Activated B cell treated with CpG ODN at 0.5 μM for 24 hours (primary cell): Measurements from ENCODE around the gene ABCA10. TPM values are rescaled to one million over a fixed set of nuclear protein-coding genes. Genes with fewer than 3 reads are reported as not detected.

ENCODE experiments used
- ATAC-seq: fragments of 200-7000 bp; cut with Tn5 transposase; one replicate; pipeline ENCODE4 v1.10.0; 2021; ENCODE audit warnings: low read depth, mild to moderate bottlenecking, moderate library complexity
- CTCF ChIA-PET: fragments of 350-600 bp; sonication (Branson Sonifier 250); formaldehyde crosslinking; loops from one replicate; lab custom pipeline; 2021; ENCODE audit warnings: antibody characterized with exemption; lab: Charles Lee
- POLR2A ChIA-PET: fragments of 350-600 bp; sonication (Branson Sonifier 250); formaldehyde crosslinking; loops from one replicate; lab custom pipeline; 2021; ENCODE audit warnings: antibody characterized with exemption; lab: Charles Lee
- DNase-seq: peaks from one replicate; pipeline ENCODE4 v3.0.0; 2022
- H3K27ac Mint-ChIP-seq: one replicate; pipeline ENCODE4 v1.8.0; 2020; ENCODE audit warnings: mixed read lengths
- H3K27me3 Mint-ChIP-seq: one replicate; pipeline ENCODE4 v1.8.0; 2021; ENCODE audit warnings: mixed read lengths
- H3K36me3 Mint-ChIP-seq: one replicate; pipeline ENCODE4 v1.8.0; 2021; ENCODE audit warnings: low read depth, mixed read lengths
- H3K4me1 Mint-ChIP-seq: one replicate; pipeline ENCODE4 v1.8.0; 2021; ENCODE audit warnings: mixed read lengths
- H3K4me3 Mint-ChIP-seq: one replicate; pipeline ENCODE4 v1.8.0; 2020; ENCODE audit warnings: mild to moderate bottlenecking, mixed read lengths
- H3K9me3 Mint-ChIP-seq: one replicate; pipeline ENCODE4 v1.8.0; 2020; ENCODE audit warnings: mixed read lengths
- intact Hi-C: fragments of 100-400 bp; cut with micrococcal nuclease; formaldehyde crosslinking; loops from one replicate; pipeline ENCODE4 v1.15.1; 2024
- total RNA-seq: library from RNA; stranded (reverse); gene quantifications from 2 replicates; pipeline ENCODE4 v1.2.3, GENCODE V29; 2022
- TF ChIP-seq, protein P1 (sequence below): fragments of 200-600 bp; IDR thresholded peaks from one replicate; pipeline ENCODE4 v1.8.0; 2022; ENCODE audit warnings: antibody characterized with exemption, mild to moderate bottlenecking

ABCA10 gene
- total RNA-seq, 1 donor from 2014 or later = 1.8 TPM

GRCh38 chr17:69122065-69122464 is 106.6 kb downstream of the ABCA10 start:
- ChIA-PET POLR2A (no interaction called here), CTCF (no interaction called here)
- Mint-ChIP-seq H3K9me3 (no peaks in the 10 kb centered on the region), H3K36me3 (no peaks in the 10 kb centered on the region), H3K27ac (no peak overlapping the region), H3K4me3 (no peak overlapping the region), H3K27me3 (no peaks in the 10 kb centered on the region), H3K4me1 (peaks cover 23% of the 10 kb centered on the region)
- TF ChIP-seq, protein P1, sequence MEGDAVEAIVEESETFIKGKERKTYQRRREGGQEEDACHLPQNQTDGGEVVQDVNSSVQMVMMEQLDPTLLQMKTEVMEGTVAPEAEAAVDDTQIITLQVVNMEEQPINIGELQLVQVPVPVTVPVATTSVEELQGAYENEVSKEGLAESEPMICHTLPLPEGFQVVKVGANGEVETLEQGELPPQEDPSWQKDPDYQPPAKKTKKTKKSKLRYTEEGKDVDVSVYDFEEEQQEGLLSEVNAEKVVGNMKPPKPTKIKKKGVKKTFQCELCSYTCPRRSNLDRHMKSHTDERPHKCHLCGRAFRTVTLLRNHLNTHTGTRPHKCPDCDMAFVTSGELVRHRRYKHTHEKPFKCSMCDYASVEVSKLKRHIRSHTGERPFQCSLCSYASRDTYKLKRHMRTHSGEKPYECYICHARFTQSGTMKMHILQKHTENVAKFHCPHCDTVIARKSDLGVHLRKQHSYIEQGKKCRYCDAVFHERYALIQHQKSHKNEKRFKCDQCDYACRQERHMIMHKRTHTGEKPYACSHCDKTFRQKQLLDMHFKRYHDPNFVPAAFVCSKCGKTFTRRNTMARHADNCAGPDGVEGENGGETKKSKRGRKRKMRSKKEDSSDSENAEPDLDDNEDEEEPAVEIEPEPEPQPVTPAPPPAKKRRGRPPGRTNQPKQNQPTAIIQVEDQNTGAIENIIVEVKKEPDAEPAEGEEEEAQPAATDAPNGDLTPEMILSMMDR = no peak
- intact Hi-C loops = no loop called here
- ATAC-seq = no peak
- DNase-seq = no peak

GRCh38 chr17:69117855-69118784 is 110.5 kb downstream of the ABCA10 start:
- Mint-ChIP-seq H3K36me3 (no peaks in the 10 kb centered on the region), H3K9me3 (no peaks in the 10 kb centered on the region), H3K4me3 (peak overlapping the region; percentile 42), H3K27ac (peak overlapping the region; percentile 79), H3K4me1 (peaks cover 49% of the 10 kb centered on the region), H3K27me3 (no peaks in the 10 kb centered on the region)
- ATAC-seq (peak; percentile 41), DNase-seq (no peak)
- intact Hi-C loops = loop anchor here (1.0 to 5.0 kb wide), 7 partner anchors 25 to 1301 kb away; partner anchors contain the start of gene ABCA5
- CTCF ChIA-PET = no interaction called here
- POLR2A ChIA-PET = no interaction called here
- TF ChIP-seq, protein P1 = no peak

GRCh38 chr17:69111794-69112193 is 116.8 kb downstream of the ABCA10 start:
- H3K4me1 Mint-ChIP-seq = peaks cover 39% of the 10 kb centered on the region
- POLR2A ChIA-PET = interaction anchor here (0.6 kb wide), 1 partner anchor 1076 kb away, joined by 8 read pairs; the partner anchor contains the start of gene KPNA2
- H3K36me3 Mint-ChIP-seq = no peaks in the 10 kb centered on the region
- CTCF ChIA-PET = no interaction called here
- peak overlapping the region; percentile 21 for H3K27ac Mint-ChIP-seq
- no peaks in the 10 kb centered on the region for H3K9me3 Mint-ChIP-seq
- no peak for ATAC-seq
- intact Hi-C loops = no loop called here
- TF ChIP-seq, protein P1 = no peak
- DNase-seq = no peak
- no peaks in the 10 kb centered on the region for H3K27me3 Mint-ChIP-seq
- H3K4me3 Mint-ChIP-seq = no peak overlapping the region

DNA sequence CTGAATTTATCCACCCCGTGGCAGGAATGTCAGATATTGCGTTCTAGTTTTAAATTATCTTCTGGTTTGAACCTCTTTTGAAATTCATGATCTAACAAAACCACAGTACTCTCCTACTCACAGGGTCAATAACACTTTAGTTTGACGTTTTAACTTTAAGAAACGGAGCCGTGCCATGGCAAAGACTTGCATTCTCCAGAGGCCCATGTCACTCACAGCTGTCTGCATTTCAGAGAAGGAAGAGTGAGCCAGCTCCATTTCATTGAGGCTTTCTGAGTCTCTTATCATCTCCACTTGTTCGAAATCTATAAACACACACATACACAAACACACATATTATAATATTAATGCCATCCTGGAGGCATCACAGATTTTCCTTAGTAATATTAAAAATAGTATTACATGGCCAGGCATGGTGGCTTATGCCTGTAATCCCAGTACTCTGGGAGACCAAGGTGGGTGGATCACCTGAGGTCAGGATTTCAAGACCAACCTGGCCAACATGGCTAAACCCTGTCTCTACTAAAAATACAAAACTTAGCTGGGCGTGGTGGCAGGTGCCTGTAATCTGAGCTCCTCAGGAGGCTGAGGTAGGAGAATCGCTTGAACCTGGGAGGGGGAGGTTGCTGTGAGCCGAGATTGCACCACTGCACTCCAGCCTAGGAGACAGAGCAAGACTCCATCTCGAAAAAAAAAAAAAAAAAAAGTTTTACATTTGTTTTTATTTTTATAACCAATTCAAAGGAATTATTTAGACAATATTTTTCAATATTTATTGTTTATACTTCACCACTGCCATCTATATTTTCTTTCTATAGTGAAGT is 122.5 kb downstream of the ABCA10 start:
- intact Hi-C loops = no loop called here
- Mint-ChIP-seq H3K9me3 (no peaks in the 10 kb centered on the region), H3K36me3 (no peaks in the 10 kb centered on the region), H3K4me3 (no peak overlapping the region), H3K4me1 (peaks cover 2% of the 10 kb centered on the region), H3K27ac (no peak overlapping the region), H3K27me3 (no peaks in the 10 kb centered on the region)
- no peak for DNase-seq
- TF ChIP-seq, protein P1 = no peak
- no peak for ATAC-seq
- POLR2A ChIA-PET = no interaction called here
- CTCF ChIA-PET = no interaction called here
